LNCaP clone FGC (cell line): ENCODE data around the gene HOXA2.

Experiments
- DNase-seq: peaks from one replicate; pipeline ENCODE4 v3.0.0-alpha.2; 2011; ENCODE audit warnings: low read depth
- H3K4me3 ChIP-seq: 2 replicates; pipeline ENCODE4 v1.5.1; 2011; ENCODE audit warnings: mild to moderate bottlenecking, low read depth, low read length, control low read depth
- TF ChIP-seq, protein P1 (sequence below): IDR thresholded peaks from 2 replicates; pipeline ENCODE4 v1.5.1; 2012; ENCODE audit warnings: mild to moderate bottlenecking; ENCODE audit not compliant: control insufficient read depth, insufficient read depth; ENCODE audit errors: extremely low read depth

HOXA2 gene

DNA sequence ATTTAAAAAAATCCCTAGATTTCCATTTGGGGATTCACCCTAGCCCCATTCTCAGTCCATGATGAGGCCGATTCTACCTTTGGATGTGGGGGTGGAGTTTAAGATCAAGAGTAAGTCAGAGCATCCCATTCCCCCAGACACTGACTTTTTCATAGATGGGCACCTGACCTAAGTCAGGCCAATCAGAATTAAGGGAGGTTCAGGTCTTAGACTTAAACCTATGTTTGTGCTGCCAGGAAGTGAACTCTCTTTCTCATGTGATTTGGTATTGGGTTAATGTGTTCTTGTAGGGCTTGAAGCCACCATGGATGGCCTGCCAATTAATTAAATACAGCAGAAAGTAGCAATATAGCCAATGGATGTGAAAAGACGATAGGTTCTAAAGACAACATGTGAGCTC lies 36.8 kb downstream of the HOXA2 start:
- no peak for DNase-seq
- TF ChIP-seq, protein P1, sequence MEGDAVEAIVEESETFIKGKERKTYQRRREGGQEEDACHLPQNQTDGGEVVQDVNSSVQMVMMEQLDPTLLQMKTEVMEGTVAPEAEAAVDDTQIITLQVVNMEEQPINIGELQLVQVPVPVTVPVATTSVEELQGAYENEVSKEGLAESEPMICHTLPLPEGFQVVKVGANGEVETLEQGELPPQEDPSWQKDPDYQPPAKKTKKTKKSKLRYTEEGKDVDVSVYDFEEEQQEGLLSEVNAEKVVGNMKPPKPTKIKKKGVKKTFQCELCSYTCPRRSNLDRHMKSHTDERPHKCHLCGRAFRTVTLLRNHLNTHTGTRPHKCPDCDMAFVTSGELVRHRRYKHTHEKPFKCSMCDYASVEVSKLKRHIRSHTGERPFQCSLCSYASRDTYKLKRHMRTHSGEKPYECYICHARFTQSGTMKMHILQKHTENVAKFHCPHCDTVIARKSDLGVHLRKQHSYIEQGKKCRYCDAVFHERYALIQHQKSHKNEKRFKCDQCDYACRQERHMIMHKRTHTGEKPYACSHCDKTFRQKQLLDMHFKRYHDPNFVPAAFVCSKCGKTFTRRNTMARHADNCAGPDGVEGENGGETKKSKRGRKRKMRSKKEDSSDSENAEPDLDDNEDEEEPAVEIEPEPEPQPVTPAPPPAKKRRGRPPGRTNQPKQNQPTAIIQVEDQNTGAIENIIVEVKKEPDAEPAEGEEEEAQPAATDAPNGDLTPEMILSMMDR = no peak

DNA sequence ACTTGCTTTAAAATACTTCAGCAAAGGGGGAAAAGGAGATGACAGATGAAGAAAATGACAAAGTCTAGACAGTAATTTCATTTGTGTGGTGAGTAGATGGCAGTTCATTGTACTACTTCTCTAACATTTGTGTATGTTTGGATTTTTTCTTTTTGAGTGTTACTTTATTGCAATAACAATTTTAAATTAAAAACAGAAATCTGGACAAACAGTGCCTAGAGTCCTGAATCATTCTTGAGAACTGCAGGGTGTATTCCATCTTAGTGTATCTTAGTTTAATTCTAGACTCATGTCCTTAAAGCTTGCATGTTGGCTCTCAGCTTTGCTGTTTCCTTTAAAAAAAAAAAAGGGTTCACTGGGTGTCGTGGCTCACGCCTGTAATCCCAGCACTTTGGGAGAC lies 37.8 kb downstream of the HOXA2 start:
- TF ChIP-seq, protein P1 = no peak
- no peak overlapping the region for H3K4me3 ChIP-seq
- DNase-seq = no peak

More for the DNA sequence above, 36.8 kb downstream of the HOXA2 start:
- H3K4me3 ChIP-seq = no peak overlapping the region

DNA sequence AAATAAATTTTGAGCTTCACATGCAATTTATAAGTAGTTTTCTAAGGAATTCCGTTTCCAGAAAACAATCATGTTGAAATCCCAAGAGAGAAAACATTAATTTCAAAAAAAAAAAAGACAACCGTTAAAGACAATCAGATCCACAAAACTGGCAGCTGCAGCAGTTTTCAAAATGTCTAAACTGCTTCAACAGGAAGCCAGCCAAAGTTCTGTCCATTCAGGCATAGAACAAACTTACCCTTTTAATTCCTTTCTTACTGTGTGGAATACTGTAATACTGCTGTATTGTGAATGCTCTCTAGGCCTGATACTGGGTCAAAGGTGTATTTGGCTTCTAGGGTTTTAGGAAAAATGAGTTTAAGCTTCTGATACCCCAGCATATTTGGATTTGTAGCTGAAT lies 38.3 kb downstream of the HOXA2 start:
- H3K4me3 ChIP-seq = no peak overlapping the region
- TF ChIP-seq, protein P1 = no peak
- no peak for DNase-seq

DNA sequence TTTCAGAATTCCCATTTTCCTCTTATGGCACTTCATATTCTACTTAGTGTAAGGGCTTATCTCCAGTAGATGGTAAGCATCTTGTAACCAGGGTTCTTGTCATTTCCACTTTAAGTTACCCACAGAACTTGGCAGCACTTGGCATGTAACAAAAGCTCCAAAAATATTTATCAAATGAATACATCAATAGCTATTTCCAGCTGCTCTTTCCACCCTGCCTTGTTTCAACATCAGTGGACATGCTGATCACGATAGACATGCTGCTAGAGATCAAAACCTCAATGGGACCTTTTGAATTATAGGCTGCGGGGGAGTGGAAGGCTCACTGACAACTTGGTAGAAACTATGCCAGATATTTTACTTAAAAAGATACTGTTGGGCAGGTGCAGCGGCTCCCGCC lies 39.5 kb downstream of the HOXA2 start:
- TF ChIP-seq, protein P1 = no peak
- no peak overlapping the region for H3K4me3 ChIP-seq
- no peak for DNase-seq

DNA sequence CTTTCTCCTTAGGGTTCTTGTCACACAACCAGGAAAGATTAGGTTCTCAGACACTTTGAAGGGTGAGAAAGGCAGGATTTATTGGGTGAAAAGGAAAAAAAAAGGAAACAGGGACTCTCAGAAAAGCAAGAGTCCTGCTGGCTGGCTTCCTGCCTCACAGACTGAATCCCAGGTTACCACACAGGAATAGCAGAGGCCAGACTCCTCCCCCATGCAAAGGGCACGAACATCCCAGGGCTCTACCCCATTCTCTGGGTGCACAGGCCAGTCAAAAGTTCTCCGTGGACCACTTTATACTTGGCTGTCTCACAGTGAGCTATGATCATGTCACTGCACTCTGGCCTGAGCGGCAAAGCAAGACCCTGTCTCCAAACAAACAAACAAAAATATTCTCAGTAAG lies 49.3 kb downstream of the HOXA2 start:
- H3K4me3 ChIP-seq = no peak overlapping the region
- TF ChIP-seq, protein P1 = no peak
- no peak for DNase-seq

DNA sequence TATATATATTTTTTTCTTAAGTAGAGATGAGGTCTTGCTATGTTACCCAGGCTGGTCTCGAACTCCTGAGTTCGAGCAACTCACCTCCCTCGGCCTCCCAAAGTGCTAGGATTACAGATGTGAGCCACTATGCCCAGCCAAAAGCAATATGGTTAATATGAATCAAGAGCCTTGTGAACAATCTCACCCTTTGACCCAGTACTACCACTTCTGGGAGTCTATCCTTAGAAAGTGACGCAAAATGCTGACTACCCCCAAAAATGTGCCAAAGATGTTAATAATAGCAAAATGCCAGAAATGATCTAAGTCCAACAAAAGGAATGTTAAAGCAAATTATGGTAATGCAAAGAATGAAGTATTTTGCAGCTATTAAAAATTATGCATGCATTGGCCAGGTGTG lies 51.0 kb downstream of the HOXA2 start:
- TF ChIP-seq, protein P1 = no peak
- no peak for DNase-seq
- H3K4me3 ChIP-seq = no peak overlapping the region
